ENCODE results near the gene ASB17. TPM values are rescaled to one million over a fixed set of nuclear protein-coding genes. Genes with fewer than 3 reads are reported as not detected.

Gene ASB17
- total RNA-seq, 1 donor from 2014 or later: not detected

DNA sequence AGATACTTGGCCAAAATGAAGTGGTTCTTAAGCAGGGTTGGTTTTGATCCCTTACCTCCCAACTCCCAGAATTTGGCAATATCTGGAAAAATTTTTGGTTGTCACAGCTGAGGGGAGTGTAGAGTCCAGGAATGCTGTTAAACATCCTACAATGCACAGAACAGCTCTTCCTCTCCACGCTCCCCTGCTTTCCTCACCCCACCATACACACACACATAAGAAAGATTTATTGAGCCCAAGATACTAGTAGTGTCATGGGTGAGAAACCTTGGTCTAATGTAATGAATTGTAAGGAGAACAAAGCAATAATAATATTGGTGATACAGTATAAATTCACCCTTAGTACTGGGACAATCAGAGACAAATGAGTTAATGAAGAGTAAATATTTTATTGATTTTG is 47.8 kb downstream of the ASB17 start:
- DNase-seq (ENCODE audit: low spot score, unreplicated experiment): no peak
- H3K27ac Mint-ChIP-seq: no peak overlapping the region
- H3K36me3 Mint-ChIP-seq (ENCODE audit: insufficient read depth): no peaks in the 10 kb centered on the region
- no peaks in the 10 kb centered on the region for H3K9me3 Mint-ChIP-seq (ENCODE audit: low read depth)
- H3K4me3 Mint-ChIP-seq (ENCODE audit: low read depth): no peak overlapping the region
- H3K4me1 Mint-ChIP-seq (ENCODE audit: low read depth): no peaks in the 10 kb centered on the region
- no peaks in the 10 kb centered on the region for H3K27me3 Mint-ChIP-seq
- TF ChIP-seq, protein P1, sequence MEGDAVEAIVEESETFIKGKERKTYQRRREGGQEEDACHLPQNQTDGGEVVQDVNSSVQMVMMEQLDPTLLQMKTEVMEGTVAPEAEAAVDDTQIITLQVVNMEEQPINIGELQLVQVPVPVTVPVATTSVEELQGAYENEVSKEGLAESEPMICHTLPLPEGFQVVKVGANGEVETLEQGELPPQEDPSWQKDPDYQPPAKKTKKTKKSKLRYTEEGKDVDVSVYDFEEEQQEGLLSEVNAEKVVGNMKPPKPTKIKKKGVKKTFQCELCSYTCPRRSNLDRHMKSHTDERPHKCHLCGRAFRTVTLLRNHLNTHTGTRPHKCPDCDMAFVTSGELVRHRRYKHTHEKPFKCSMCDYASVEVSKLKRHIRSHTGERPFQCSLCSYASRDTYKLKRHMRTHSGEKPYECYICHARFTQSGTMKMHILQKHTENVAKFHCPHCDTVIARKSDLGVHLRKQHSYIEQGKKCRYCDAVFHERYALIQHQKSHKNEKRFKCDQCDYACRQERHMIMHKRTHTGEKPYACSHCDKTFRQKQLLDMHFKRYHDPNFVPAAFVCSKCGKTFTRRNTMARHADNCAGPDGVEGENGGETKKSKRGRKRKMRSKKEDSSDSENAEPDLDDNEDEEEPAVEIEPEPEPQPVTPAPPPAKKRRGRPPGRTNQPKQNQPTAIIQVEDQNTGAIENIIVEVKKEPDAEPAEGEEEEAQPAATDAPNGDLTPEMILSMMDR (IDR thresholded peaks at IDR 0.05; ENCODE audit: unreplicated experiment): no peak

DNA sequence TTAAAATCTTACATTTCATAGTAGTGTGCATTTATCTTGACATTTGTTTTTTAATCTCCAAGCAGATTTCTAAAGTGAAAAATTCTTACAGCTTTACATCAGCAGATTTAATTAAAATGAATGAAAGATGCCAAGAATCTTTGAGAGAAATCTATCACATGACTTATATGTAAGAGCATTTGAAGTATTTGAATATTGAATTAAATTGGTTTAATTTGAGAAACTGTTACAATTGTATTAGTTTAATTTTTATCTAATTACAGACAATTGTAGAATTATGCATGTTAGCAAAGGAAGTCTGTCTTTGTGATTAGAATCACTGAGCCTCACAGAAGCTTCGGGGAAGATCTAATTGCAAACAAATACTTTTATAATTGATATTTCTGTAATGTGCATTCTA is 52.2 kb downstream of the ASB17 start:
- Mint-ChIP-seq H3K4me3 (ENCODE audit: low read depth) (no peak overlapping the region), H3K27ac (no peak overlapping the region), H3K27me3 (no peaks in the 10 kb centered on the region), H3K9me3 (ENCODE audit: low read depth) (no peaks in the 10 kb centered on the region), H3K36me3 (ENCODE audit: insufficient read depth) (no peaks in the 10 kb centered on the region), H3K4me1 (ENCODE audit: low read depth) (no peaks in the 10 kb centered on the region)
- no peak for DNase-seq (ENCODE audit: low spot score, unreplicated experiment)
- TF ChIP-seq, protein P1 (IDR thresholded peaks at IDR 0.05; ENCODE audit: unreplicated experiment): no peak

DNA sequence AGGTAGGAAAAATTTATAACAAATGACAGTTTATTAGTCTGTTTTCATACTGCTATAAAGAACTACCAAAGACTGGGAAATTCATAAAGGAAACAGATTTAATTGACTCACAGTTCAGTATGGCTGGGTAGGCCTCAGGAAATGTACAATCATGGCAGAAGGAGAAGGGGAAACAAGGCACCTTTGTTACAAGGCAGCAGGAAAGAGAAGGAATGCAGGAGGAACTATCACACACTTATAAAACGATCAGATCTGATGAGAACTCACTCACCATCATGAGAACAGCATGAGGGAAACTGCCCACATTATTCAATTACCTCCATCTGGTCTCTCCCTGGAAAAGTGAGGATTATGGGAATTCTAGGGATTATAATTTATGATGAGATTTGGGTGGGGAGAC is 61.3 kb downstream of the ASB17 start:
- H3K36me3 Mint-ChIP-seq (ENCODE audit: insufficient read depth): peaks cover 2% of the 10 kb centered on the region
- no peaks in the 10 kb centered on the region for H3K4me1 Mint-ChIP-seq (ENCODE audit: low read depth)
- TF ChIP-seq, protein P1 (IDR thresholded peaks at IDR 0.05; ENCODE audit: unreplicated experiment): no peak
- H3K9me3 Mint-ChIP-seq (ENCODE audit: low read depth): peaks cover 20% of the 10 kb centered on the region
- H3K4me3 Mint-ChIP-seq (ENCODE audit: low read depth): no peak overlapping the region
- H3K27me3 Mint-ChIP-seq: no peaks in the 10 kb centered on the region
- H3K27ac Mint-ChIP-seq: no peak overlapping the region
- no peak for DNase-seq (ENCODE audit: low spot score, unreplicated experiment)

Other genes starting within 250 kb of the ASB17 start
- gene ACADM, start 207.7 kb downstream of the ASB17 start, total RNA-seq: 60.1 and 61.2 TPM in 2 replicates
- gene RABGGTB, start 146.1 kb downstream of the ASB17 start, total RNA-seq: 86.4 and 98.5 TPM in 2 replicates
- gene MSH4, start 135.5 kb downstream of the ASB17 start, total RNA-seq: 0.55 and 0.57 TPM in 2 replicates
- 11.0 and 17.5 TPM in 2 replicates for gene ST6GALNAC3, start 142.3 kb upstream of the ASB17 start, total RNA-seq

Data from progenitor cell of endocrine pancreas (in vitro differentiated cells).